Measurements from ENCODE around the gene WNT1.

Gene WNT1

DNA sequence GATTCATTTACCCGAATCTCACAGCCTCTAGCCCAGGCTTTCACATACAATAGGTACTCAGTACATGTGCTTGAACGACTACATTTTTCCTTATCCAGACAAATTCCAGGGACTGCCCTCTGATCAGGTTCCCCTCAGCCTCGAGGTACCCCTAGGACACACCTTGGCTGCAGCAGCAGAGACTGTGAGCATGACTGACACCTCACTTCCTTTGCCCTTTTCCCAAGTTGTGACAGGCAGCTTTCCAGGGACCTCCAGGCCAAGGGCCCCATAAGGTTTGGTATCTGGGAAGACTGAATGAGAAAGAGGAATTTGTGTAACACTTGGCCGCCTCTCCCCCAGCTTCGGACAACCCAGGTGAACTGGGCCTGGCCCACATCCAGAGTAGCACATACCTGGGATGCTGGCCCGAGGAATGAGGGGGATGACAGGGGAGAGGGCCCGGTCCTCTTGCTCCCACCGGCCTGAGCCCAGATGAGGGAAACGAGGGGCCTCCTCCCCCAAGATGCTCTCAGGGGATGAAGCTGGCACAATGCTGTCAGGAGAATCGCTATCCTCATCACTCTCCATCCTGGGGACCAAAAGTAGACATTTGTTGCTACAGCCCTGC lies 50.6 kb downstream of the WNT1 start:
- DNase-seq (ENCODE audit: low spot score) = no peak

DNA sequence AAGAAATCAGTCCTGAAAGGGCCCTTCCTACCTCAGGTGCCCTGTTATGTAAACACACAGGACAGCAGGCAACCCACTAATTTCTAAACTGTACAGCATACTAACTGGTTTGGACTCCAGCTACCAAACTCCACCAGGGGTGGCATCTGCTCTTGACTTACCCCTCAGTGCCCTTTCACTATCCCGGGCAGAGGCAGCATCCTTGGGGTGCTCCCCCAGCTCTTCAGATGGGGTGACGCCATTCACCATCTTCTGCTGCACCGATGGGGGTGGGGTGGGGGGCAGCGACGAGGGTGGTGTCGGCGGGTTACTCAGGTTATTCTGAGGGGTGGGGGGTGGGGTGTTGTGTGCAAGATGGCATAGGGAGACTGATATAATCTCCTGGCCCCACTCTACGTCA lies 52.0 kb downstream of the WNT1 start:
- DNase-seq (ENCODE audit: low spot score) = no peak

DNA sequence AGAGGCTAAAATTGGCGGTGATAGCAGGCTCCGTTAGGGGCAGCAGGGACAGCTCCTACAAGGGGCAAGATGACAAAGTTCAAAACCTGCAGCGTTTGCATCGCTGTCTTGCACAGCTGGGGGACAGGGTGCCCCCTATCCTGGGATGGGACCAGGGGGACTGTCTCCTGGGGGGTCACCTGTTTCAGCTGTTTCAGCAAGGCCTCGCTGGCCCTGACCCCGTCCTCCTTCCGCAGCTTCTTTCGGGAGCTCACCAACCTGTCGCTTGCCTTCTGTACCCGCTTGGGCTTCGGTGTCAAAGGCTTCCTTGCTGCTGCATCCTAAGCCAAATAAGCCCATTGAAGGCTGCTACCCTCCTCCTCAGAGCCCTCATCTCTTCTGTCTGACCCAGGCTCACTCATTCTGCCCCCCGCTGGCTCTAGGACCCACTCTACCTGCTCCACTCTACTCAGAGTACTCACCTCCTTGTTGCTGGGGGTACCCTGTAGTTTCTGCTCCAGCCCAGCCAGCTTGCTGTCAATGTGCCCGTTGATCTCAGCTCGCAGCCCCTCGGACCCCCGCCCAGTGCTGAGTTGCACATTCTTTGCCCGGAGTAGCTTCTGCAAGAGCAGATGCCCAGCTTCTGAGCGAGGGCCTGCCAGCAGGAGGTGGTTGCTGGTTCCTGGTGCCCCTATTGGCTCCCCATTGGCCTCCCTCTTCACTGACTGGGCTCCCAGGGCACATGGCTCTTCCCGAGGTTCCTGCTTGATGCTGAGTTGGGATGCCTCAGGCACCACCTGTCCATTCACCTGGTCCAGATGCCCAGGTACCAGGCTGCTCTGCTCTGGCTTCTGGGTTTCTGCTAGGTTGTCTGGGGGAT lies 52.8 kb downstream of the WNT1 start:
- no peak for DNase-seq (ENCODE audit: low spot score)

DNA sequence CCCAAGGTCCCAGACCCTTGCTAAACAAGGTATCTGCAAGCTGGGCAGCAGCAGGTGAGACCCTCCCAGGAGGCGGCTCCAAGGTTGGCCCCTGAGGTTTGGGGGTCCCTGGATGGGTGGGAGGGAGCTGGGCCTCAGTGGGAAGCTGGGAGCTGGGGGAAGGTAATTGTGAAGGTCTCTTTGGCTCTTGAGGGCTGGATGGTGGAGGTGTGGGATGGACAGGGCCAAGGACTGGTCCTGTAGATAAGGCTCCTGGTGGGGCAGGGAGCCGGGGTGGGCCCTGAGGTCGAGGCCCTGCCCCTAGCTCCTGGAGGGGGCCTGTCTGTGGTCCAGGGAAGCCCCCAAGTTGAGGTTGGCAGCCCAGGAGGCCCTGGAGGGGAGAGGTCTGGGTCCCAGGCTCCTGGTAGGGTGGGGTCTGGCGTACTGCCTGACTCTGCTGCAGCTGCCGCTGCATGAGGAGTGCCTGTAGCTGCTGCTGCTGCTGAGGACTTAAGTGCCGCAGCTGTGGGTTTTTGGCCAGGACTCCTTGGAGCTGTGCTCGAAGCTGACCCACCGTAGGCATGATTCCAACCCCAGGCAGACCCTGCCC lies 53.5 kb downstream of the WNT1 start:
- no peak for DNase-seq (ENCODE audit: low spot score)
